GM15510 (cell line): ENCODE measurements around the gene TEX26.

Experiments used
- POLR2A ChIP-seq: IDR thresholded peaks from 3 replicates; pipeline ENCODE4 v1.6.1; 2011; ENCODE audit warnings: borderline replicate concordance; ENCODE audit not compliant: insufficient read length; ENCODE audit errors: extremely low read depth

The TEX26 gene

GRCh38 chr13:30932481-30933353 lies at the start of gene TEX26:
Gene TEX26 (plus strand): TSS chr13:30932656. CDS start chr13:30932716, 60 bp downstream.
- no peak for TF ChIP-seq POLR2A

DNA sequence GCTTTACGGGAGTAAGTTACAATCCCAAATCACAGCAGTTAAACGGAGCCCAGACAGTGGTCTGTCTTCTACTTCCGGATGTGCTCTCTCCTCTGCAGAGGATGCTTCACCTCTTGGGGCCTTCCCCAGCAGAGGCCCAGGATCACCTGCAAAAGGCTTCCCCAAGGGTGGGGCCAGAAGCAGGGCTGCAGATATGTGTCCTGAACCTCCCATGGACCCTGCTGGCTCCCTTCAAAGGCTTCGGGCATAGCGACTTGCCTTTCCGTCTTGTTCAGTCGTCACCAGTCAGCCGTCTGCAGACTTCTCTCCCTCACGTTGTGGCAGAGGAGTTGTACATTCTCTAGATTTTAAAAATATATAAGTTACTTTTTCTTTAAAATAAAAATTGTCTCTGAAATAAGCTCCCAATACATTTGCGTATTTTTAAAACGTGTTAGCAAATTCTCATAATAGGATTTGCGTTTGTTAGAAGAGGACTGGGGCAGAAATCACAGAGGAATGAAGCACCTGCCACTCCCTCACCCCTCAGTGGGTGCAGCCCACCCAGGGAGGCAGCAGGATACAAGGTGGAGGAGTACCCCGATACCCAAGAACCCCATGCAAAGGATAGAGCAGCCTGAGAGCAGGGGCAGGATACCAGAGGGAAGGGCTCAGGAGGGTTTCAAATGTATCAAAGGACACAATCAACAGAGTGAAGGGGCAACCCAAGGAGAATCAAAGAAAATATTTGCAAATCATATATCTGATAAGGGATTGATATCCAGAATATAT lies 49.3 kb upstream of the TEX26 start:
- TF ChIP-seq POLR2A: no peak

GRCh38 chr13:30884543-30884942 lies 47.9 kb upstream of the TEX26 start:
- TF ChIP-seq POLR2A: no peak

DNA sequence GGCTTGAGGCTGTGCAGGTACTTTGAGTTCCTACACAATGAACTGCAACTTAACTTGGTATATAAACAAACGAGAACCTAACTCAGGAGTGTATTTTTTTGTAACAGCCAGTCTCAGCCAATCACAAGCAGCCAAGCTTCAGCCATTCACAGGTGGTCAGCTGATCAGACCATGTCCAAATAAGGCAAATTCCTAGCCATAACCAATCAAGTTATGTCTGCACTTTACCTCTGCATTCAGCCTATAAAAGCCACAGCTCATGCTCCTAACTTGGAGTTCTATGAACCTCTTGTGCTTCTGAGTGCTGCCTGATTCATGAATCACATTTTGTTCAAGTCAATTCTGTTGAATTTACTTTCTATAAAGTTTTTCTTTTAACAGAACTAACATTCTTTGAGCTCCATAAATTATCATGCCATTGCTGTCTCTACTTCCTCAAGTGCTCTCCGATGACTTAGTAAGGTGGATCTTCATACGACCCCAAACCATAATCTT lies 43.2 kb upstream of the TEX26 start:
- no peak for TF ChIP-seq POLR2A

DNA sequence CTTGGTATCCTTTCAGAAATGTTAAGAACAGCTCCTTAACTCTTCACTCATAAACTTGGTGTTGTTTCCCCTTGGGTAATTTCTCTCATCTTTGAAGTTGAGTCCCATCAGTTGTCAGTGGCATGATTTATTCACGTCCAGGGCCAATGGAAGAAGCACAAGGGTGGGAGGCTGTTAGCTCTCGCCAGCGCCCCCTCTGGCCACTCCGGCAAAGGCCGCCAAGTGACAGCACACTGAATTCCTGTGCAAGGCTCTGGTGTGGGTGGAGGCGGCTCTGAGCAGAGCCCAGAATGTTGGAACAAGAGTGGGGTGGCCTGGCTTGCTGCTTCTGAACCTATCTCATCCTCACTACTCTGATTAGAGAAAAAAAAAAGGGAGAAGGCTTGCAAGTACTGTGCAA lies 39.5 kb upstream of the TEX26 start:
- no peak for TF ChIP-seq POLR2A

- TF ChIP-seq POLR2A: no peak
These were observed 36.7 kb upstream of the TEX26 start for GRCh38 chr13:30895773-30896172.

DNA sequence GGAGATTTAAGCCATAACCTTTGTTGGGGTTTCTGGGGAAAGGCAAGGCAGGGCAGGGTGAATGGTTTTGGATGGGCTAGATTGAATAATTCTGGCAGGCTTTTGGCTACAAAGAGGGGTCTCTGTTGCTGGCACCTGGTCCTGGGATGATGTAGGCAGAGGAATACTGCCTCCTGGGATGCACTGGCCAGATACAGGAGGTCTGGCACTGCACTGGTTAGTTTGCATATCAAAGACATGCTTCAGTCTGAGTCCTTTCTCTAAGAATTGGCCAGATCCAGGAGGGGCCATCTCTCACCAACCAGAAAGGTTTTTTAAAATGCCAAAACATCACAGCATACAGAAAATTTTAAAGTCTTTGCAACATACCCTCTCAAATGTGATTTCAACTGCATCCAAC lies 34.4 kb upstream of the TEX26 start:
- TF ChIP-seq POLR2A: no peak

GRCh38 chr13:30898678-30899241 lies 33.7 kb upstream of the TEX26 start:
- TF ChIP-seq POLR2A: no peak

- no peak for TF ChIP-seq POLR2A
These were observed 32.0 kb upstream of the TEX26 start for GRCh38 chr13:30900436-30900835.

- TF ChIP-seq POLR2A: no peak
These were observed 31.3 kb upstream of the TEX26 start for GRCh38 chr13:30900952-30901749.

GRCh38 chr13:30904043-30904442 lies 28.4 kb upstream of the TEX26 start:
- no peak for TF ChIP-seq POLR2A

DNA sequence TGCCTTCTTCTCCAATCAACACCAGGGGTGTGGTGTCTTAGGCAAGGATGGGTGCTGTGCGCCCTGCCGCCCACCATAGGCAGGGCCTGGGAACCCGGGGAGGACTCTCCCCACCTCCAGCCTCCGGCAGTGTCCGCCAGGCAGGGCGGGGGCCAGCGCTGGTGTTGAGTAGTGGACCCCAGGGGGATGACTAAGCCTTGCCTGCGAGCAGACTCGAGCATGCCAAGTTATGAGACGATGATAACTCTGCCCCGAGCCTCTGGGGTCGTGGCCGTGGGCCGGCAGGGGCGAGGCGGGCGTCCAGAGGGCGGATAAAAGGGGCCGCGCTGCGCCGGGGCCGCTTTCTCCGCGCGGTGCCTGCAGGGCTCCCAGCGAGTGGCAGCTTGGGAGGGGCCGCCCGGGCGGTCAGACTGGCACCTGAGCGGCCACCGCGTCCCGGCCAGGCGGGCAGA lies 26.5 kb upstream of the TEX26 start, which contains the start of gene MEDAG:
MEDAG (plus strand) TSS at position 340 of the 452 bp plus-strand sequence. CDS start 245 bp downstream, outside the sequence.
- TF ChIP-seq POLR2A: no peak

- no peak for TF ChIP-seq POLR2A
These were observed 25.9 kb upstream of the TEX26 start for GRCh38 chr13:30906411-30907051.
